22Rv1 (cell line): ENCODE measurements around the gene ST8SIA6.

Experiments used
- H3K27ac ChIP-seq: fragments of 450-650 bp; 2 replicates; pipeline ENCODE4 v1.5.1; 2017
- CTCF ChIP-seq: fragments of 450-650 bp; IDR thresholded peaks from 2 replicates; pipeline ENCODE4 v1.5.1; 2017; ENCODE audit warnings: mild to moderate bottlenecking
- ZFX ChIP-seq: fragments of 450-650 bp; IDR thresholded peaks from 2 replicates; pipeline ENCODE4 v1.6.1; 2017; ENCODE audit warnings: antibody characterized with exemption, borderline replicate concordance

Gene ST8SIA6

DNA sequence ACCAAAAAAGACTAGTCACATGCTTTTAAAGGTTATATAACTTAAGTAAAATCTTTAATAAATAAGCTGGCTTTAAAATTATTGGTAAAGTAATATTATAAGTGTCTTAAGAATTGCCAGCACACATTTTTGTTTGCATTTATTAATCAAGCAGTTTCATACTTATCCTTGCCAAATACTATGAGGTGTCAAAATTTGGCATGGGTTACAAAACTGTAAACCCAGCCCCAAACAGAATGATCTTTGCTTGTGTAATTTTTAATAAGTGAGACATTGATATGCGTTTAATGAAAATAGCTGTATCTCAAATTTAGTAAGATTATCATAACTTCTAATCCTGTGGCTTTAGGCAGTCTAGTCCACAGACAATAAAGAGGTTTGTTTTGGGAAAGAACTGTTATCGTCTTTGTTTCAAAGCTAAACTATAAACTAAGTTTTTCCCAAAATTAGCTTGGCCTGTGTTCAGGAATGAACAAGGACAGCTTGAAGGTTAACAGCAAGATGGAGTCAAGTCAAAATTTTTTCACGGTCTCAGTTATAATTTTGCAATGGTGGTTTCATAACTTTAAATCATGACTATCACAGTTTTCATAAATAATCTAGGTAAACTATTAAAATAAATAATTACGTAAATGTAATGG, 72.8 kb downstream of the ST8SIA6 start:
- no peak overlapping the region for H3K27ac ChIP-seq
- TF ChIP-seq ZFX (no peak), CTCF (no peak)

GRCh38 chr10:17380888-17381287, 73.5 kb downstream of the ST8SIA6 start:
- TF ChIP-seq ZFX (no peak), CTCF (no peak)
- H3K27ac ChIP-seq, result no peak overlapping the region

GRCh38 chr10:17380016-17380415, 74.4 kb downstream of the ST8SIA6 start:
- TF ChIP-seq ZFX (no peak), CTCF (no peak)
- H3K27ac ChIP-seq, result no peak overlapping the region

GRCh38 chr10:17379151-17379690, 75.2 kb downstream of the ST8SIA6 start:
- H3K27ac ChIP-seq, result no peak overlapping the region
- TF ChIP-seq ZFX, result no peak
- no peak for TF ChIP-seq CTCF

DNA sequence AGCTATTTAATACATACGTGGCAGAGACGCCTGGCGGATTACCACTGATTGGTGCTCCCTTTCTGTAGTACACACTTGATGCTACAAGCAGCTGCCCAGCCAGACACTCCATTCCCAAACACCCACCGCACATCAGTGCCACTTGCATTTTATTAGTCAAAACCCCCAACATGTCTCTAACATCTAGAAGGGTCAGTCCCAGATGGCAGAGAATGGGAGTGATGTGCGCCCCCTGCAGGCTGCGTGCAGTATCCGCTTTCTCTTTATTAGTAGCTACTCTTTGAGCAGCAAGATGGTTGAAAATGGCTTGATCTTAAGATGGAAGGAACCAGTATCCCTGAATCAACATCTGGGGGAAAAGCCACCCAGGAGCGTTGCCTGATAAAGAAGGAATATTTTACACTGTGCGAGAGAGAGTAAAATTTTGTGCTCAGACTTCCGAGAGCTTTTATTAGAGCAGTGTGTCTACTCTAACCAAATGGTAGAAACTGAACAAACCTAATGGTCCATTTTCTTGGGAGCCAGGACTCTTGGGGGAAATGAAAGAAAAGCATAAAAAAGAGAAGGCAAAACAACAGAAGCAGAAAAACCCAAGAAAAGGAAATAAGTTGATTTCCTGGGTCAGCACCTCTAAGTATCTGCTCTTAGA, 78.3 kb downstream of the ST8SIA6 start:
- TF ChIP-seq ZFX (no peak), CTCF (peak; percentile 92)
- H3K27ac ChIP-seq, result no peak overlapping the region

DNA sequence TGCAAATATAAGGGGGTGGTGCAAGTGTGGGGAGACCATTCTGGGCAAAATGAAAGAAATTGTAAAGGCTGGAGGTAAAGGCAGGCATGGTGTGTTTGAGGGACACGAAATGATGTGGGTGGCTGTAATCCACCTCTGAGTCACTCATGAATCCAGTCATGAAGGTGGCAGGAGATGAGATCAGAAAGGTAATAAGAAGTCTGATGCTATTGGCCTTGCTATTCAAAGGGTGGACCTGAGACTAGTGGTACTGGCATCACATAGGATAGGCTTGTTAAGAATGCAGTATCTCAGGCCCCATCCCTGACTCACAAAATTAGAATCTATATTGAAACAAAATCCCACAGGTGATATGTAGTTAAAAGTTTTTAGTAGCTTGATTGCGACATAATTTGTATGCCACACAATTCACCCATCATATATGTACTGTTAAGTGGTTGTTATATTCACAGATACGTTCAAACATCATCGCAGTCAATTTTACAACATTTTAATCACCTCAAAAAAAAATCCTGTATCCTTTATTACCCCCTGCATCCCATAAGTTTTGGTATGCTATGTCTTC, 85.6 kb downstream of the ST8SIA6 start:
- H3K27ac ChIP-seq, result no peak overlapping the region

More for the DNA sequence above, 85.6 kb downstream of the ST8SIA6 start:
- no peak for TF ChIP-seq ZFX
- no peak for TF ChIP-seq CTCF
